ENCODE results near the gene VWDE.
A peak's percentile ranks its signal among the peaks of the same experiment; 100 is the strongest.
"Not testable (repeated sequence)": the region's sequence is repeated elsewhere in the genome, so short reads cannot be mapped to it uniquely, and the experiment has no call there.

The VWDE gene

DNA sequence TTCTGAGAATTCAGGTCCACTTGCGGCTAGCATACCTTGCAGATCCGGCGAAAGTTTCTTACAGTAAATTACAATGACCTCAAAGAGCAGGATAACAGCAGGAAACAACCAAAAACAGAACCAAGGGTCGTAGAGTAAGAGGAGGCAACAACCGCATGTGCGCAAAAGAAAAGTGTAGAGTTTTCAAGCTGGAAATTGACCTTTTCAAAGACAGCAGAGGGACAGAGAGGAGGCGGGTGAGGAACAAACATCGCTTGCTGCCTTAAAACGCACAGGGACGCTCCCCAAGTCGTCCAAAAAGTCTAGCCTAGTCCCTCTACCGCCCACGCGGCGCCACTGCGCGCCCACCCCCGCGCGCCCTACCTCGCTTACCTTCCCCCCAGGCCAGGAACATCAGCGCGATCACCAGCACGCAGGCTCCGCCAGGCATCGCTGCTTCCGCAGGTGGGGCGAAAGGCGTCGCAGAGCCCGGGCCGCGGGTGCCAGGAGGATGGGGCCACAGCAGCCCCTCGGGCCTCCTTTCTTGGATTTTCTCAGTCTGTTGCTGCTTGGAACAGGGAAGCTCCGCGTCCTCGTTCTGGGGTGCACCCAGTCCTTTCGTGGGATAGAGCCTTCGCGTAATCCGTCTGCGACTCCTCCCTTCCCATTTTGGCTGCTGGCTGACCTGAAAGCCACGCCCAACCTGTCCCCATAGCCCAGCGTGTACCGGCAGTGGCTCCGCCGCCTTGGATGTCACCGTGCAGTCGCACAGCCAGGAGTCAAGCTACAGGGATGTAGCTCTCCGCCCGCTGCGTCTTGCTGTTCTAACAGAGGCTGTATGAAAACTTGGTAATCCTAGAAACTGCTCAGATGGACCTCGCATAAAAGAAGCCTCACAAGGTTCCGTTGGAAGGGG lies at the start of gene VWDE:
TSS of gene VWDE (minus strand) at position 579 of the 895 bp plus-strand sequence. CDS start at position 430, 149 bp downstream.
- peak; percentile 5 for DNase-seq (ENCODE audit: low spot score)

DNA sequence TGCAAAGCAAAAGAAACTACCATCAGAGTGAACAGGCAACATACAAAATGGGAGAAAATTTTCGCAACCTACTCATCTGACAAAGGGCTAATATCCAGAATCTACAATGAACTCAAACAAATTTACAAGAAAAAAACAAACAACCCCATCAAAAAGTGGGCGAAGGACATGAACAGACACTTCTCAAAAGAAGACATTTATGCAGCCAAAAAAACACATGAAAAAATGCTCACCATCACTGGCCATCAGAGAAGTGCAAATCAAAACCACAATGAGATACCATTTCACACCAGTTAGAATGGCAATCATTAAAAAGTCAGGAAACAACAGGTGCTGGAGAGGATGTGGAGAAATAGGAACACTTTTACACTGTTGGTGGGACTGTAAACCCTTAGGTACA lies 49.5 kb upstream of the VWDE start:
- DNase-seq (ENCODE audit: low spot score), result not testable (repeated sequence)

DNA sequence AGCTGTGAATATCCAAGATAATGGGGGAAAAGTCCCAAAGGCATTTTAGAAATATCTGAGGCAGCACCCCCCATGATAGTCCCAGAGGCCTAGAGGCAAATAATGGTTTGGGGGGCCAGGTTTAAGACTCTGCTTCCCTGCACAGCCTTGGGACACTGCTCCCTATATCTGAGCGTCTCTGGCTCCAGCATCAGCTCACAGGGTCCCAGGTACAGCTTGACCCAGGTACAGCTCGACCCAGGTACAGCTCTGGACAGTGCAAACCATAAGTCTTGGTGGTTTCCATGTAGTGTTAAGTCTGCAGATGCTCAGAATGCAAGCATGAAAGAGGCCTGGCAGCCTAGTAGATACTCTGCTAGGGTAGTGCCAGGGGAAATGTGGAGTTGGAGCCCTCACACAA lies 47.0 kb upstream of the VWDE start:
- no peak for DNase-seq (ENCODE audit: low spot score)

DNA sequence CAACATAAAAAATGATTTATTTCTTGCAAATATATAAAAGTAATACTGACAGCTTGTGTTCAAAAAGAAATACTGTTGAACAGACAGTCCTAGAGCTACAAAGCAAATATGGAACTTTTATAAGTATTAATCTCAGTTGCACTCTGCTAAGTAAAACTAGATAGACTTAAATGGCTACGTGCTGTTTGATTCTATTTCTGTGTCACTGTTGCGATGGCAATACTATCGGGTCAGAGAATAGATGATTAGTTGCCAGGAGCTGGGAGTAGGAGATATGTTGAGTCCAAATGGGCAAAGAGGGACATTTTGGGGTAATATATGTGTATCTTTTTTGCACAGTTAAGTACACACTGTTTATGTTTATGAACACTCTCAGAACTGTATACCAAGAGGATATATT lies 41.1 kb upstream of the VWDE start:
- no peak for DNase-seq (ENCODE audit: low spot score)

DNA sequence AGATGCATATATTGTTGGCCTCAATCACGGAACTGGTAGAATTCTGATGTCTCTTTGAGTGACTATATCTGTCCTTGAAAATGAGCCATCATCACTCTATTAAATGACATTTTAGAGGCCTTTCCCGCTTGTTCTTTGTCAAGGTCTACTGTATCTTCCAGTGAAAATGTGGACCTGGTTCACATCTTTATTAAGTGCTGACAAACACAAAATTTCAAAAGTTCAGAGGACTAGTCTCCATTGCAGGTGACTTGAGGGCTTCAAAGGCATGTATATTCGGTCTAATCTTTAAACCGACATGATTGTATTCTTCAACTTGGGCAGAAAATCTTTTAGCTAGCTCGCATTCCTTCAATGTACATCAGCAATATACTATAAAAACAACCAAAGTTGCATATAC lies 36.6 kb upstream of the VWDE start:
- no peak for DNase-seq (ENCODE audit: low spot score)

DNA sequence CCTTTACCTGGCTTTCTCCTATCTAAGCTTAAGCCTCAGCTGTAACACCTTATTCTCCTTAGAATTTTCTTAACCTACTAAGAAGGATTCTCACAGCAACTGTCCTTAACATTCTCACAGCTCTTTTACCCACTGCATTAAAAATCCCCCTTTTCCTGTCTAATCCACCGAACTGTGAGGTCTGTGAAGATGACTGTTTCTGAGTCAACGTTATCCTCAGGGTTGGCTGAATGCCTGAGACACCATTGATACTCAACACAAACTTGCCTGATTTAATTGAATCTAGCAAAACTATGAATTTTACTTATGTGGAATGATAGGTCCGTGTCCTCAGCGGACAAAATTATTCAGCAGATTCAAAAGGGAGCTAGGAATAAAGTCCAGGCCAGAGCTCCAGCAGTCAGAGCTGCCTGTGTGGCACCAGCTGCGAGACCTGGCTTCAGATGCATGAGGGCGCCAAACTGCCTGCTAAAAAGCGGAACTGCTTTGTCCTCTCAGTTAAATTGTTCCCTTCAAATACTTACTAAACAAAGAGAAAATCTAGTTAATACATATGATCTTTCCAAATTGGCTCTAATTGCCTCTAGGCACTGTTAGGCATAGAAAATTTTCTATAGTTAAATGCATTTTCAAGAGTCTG lies 33.4 kb upstream of the VWDE start:
- peak; percentile 37 for DNase-seq (ENCODE audit: low spot score)

DNA sequence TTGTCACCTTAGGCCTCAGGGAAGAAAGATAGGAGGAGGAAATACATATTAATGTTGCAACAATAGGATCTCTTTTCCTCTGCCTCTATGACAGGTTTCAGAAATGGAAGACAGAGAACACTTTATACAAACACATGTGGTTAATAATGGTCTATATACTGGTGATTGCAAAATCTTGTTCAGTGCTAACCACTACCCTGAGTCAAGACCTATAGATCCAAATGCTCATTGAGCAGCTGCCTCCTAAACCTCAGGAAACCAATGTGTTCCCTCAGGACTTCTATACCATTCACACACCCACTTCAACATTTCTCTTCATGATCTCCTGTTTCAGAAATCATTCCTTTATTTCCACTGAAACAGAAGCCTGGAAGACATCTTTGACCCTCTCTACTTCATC lies 32.5 kb upstream of the VWDE start:
- no peak for DNase-seq (ENCODE audit: low spot score)

DNA sequence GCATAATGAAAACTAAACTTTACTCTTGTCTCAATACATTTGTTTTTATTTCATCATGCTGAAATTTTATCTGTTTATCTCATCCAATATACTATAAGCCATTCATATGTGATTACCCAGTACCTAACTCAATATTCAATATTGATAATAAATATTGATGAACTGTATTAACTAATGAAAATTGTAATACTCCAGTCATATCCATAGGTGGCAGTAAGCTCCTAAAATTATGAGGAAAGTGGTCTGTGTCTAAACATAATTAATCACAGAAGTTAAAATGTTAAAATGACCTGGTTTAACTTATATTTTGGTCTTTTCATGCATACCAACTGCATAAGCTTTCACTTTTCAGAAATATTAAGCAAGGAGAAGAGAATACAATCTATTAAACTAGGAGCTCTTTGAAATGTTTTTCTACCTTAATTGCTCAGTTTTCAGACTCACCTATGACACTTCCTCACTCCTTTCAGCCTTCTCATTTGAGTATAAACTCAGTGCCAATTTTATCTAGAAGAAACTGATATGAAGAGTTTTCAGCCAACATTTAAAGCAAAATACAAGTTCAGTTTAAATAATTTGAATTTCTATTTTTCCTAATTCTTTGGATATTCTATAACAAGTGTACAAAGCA lies 30.5 kb upstream of the VWDE start:
- peak; percentile 22 for DNase-seq (ENCODE audit: low spot score)

DNA sequence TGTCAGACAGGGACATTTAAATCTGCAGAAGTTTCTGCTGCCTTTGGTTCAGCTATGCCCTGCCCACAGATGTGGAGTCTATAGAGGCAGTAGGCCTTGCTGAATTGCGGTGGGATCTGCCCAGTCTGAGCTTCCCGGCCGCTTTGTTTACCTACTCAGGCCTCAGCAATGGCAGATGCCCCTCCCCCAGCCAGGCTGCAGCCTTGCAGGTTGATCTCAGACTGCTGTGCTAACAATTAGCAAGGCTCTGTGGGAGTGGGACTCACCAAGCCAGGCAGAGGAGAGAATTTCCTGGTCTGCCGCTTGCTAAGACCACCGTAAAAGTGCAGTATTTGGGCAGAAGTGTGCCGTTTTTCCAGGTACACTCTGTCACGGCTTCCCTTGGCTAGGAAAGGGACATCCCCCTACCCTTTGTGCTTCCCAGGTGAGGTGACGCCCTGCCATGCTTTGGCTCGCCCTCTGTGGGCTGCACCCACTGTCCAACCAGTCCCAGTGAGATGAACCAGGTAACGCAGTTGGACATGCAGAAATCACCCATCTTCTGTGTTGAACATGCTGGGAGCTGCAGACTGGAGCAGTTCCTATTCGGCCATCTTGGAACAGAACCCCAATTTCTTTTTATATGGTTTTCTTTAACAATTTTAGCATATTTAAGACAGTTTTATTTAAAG lies 28.4 kb upstream of the VWDE start:
- no peak for DNase-seq (ENCODE audit: low spot score)

DNA sequence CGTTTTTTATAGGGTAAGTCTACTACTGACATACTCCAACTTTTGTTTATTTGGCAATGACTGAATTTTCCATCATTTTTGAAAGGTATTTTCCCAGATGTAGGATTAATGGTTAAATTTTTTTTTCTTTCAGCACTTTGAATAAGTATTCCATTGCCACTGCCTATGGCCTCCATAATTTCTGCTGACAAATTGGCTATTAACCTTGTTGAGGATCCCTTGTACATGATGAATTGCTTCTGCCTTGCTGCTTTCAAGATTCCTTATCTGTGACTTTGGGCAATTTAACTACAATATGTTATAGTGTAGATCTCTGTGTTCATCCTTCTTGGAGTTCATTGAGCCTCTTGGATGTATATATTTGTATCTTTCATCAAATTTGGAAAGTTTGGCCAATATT lies 21.6 kb upstream of the VWDE start:
- no peak for DNase-seq (ENCODE audit: low spot score)

DNA sequence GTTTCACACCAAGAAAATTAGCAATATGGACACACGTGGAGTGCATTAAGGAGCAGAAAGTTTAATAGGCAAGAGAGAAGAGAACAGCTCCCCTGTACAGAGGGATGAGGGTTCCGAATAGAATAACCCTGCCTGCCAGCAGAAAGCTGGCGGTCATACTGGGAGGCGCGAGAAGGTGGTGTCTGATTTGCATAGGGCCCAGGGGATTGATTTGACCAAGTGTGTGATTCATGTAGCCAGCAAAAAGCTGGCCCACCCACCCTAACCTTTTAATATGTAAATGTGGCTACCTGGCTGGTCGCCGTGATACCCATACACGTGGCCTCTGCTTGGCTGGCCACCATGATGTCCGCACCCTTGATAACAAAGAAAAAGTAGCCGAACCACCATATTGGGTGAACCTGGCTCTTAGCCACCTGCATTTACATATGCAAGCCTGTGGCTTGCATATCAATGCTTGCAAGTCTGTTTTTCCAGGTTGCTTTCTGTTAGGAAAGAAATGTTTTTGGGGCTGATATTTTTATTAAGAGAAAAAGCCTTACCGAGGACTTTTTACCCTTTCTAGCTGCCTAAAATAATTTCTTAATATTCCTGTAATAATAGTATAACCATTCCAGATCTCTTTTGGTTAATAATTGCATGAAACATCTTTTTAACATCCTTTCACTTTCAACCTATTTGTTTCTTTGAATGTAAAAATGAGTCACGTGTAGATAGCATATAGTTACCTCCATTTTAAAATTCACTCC lies 20.5 kb upstream of the VWDE start:
- no peak for DNase-seq (ENCODE audit: low spot score)

DNA sequence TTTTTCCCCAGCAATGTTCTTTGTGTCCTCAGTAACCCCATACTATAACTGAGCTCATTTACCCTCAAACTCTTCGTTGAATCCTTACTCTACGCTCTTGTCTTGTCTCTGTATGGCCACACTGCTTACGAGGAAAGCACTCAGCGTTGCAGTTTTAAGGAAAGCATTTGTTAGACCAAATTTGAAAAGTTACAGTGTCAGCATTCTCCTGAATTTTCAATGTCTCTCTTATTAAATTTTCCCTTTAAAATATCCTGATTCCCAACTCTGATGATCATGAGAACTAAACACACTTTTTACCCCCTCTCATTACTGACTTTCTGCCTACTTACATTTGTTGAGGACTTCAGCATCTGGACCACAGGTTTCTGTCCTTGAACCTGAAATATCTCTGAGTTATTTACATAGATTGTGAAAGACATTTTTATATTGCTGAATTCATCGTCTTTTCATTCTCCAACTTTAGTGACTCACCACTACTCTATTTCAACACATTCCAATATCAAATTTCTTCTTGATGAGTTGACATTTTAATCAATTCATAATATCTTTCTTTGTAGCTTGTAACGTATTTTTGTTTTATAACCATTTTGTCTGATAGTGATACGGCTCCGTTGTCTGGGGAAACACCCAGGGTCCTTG lies 19.8 kb upstream of the VWDE start:
- no peak for DNase-seq (ENCODE audit: low spot score)

DNA sequence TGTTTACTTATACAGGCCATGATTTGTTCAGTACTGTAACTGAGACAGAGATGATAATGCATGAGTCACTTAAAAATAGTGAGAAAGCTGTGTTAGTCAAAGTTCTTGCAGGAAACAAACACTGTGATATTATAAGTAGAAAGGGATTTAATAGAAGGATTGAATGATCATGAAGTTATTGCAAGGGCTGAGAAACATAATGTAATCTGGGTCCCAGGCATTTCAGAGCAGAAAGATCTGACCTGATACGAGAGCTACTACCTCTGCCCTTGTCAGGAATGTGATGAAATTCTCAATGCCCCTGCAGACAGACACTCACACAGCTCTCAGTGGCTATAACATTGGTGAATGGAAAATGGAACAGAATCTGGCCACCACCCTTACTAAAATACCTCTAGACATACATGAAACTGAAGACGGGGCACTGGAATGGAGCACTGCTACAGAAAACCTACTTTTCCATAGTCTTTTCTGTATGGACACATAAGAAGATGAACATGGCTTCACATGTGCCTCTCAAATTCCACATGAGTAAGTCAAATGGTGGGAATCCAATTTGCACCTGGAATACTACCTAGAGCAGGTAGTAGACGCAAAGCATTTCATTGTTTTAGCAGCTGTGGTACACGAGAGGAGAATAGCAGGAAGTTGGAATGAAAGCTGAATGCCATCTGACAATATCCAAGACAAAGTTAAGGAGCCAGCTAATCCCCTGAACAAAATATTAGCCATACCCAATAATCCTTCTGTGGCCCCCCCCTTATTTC lies 19.1 kb upstream of the VWDE start:
- DNase-seq (ENCODE audit: low spot score), result peak; percentile 16

DNA sequence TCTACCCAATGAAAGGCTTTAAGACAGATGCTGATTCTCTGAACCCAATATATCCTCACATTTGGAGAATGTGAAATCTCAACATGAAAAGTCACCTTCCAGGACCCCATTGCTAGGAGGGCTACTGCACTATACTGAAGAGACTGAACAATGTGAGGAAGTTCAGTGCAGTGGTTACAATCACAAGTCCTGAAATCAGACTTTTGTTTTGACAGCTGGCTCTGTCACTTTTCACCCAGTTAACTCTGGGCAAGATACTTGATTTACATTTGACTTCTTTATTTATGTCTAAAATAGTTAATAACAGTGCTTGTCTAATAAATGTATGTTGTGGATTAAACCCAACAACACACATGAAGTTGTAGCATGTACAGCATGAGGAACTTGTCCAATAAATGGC lies 14.8 kb upstream of the VWDE start:
- no peak for DNase-seq (ENCODE audit: low spot score)

DNA sequence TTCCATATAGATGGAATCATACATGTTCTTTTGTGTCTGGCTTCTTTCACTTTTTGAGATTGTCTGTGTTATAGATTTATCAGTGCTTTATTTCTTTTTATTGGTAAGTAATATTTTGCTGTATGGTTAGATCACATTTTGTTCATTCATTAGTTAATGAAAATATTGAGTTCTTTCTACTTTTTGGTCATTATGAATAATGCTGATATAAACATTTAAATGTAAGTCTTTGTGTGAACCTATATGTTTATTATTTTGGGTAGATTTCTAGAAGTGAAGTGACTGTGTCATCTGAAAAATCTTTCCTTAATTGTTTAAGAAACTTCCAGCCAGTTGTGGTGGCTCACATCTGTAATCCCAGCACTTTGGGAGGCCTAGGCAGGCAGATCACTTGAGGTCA lies 11.4 kb upstream of the VWDE start:
- no peak for DNase-seq (ENCODE audit: low spot score)

DNA sequence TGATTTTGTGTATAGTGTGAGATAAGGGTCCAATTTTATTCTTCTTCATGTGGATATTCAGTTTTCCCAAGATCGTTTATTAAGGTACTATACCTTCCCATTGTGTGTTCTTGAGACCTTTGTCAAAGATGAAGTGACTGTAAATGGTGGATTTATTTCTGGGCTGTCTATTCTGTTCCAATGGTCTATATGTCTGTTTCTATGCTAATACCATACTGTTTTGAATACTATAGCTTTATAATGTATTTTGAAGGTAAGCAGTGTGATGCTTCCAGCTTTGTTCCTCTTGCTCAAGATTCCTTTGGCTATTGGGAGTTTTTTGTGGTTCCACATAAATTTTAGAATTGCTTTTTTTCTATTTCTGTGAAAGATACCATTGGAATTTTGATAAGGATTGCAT lies 8.7 kb upstream of the VWDE start:
- no peak for DNase-seq (ENCODE audit: low spot score)

DNA sequence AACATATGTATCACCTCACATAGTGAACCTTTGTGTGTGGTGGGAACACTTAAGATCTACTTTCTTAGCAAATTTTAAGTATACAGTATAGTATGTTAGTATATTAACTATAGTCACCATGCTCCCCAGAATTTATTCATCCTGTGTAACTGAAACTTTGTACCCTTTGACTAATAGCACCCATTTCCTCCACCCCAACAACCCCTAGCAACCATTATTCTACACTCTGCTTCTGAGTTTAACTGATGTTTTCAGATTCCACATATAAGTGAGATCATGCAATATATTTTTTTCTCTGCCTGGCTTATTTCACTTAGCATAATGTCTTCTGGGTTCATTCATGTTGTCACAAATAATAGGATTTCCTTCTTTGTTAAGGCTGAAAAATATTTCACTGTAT lies 6.9 kb upstream of the VWDE start:
- no peak for DNase-seq (ENCODE audit: low spot score)

DNA sequence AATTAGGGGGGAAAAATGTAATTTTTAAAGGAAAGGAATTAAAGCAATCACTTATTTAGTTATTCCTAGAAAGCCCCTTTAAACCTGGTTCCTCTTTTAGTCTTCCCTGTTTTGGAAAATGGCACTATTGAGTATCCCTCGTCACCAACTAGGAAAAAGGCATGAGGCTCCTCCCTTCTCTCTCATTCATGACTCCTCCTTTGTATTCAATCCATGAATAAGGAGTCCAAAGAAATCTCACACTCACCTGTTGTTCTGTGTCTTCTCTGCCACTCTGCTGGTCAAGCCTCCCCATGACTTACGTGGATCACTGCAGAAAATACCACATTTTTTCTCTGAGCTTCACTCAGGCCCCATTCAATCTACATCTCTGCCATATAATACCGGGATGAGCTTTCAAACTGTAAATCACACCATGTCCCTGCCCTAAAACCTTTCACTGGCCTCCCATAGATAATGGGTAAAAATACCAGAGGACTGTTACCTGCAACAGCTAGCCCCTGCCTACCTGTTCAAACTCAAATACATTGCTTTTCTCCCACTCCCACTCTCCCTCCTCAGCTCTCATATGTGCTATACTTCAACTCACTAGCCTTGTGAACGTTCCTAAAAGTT lies 5.5 kb upstream of the VWDE start:
- no peak for DNase-seq (ENCODE audit: low spot score)

DNA sequence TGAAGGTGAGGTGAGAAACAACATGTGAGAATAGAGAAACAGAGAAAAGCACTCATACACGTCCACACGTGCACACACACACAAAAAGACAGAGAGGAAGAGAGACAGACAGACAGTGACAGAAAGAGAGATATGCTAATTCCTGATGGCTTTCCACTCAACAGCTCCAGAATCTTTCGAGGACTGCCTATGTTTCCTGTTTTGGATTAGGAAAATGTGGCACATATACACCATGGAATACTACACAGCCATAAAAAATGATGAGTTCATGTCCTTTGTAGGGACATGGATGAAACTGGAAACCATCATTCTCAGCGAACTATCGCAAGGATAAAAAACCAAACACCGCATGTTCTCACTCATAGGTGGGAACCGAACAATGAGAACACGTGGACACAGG lies 4.0 kb upstream of the VWDE start:
- DNase-seq (ENCODE audit: low spot score), result not testable (repeated sequence)

DNA sequence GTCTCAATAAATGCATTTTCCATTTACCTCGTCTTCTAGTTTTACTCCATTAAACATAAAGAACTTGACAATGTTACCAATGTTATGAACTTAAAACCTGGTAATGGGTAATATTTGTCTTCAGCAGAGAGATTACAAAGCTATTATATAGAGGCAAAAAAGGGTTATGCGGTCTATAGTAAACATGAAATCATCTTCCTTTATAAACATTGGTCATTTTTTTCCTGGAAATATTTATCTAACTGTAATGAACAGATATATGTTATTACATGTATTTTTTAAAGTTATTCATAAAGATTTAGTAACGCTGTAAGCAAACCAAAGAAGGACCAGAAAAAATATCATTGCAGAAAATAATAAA lies 1.3 kb downstream of the VWDE start:
- DNase-seq (ENCODE audit: low spot score), result no peak

Measured in kidney capillary endothelial cell (primary cell).